ENCODE measurements around the gene GYS2.

GYS2 gene

GRCh38 chr12:21558100-21558679 lies 46.5 kb downstream of the GYS2 start:
- no peak for DNase-seq (ENCODE audit: low read depth in 4 of 4, low spot score in 1 of 4)

- no peak for DNase-seq (ENCODE audit: low read depth in 4 of 4, low spot score in 1 of 4)
These were observed 51.3 kb downstream of the GYS2 start for GRCh38 chr12:21553329-21553675.

- no peak for DNase-seq (ENCODE audit: low read depth in 4 of 4, low spot score in 1 of 4)
These were observed 51.9 kb downstream of the GYS2 start for GRCh38 chr12:21552635-21553328.

GRCh38 chr12:21551841-21552465 lies 52.7 kb downstream of the GYS2 start:
- no peak for DNase-seq (ENCODE audit: low read depth in 4 of 4, low spot score in 1 of 4)

- DNase-seq (ENCODE audit: low read depth in 4 of 4, low spot score in 1 of 4), result no peak
These were observed 57.2 kb downstream of the GYS2 start for GRCh38 chr12:21547437-21547836.

- DNase-seq (ENCODE audit: low read depth in 4 of 4, low spot score in 1 of 4), result no peak
These were observed 57.9 kb downstream of the GYS2 start for GRCh38 chr12:21546716-21547115.

- no peak for DNase-seq (ENCODE audit: low read depth in 4 of 4, low spot score in 1 of 4)
These were observed 59.1 kb downstream of the GYS2 start for GRCh38 chr12:21545557-21545956.

GRCh38 chr12:21543151-21543550 lies 61.5 kb downstream of the GYS2 start:
- DNase-seq (ENCODE audit: low read depth in 4 of 4, low spot score in 1 of 4), result no peak

GRCh38 chr12:21542403-21542802 lies 62.2 kb downstream of the GYS2 start:
- no peak for DNase-seq (ENCODE audit: low read depth in 4 of 4, low spot score in 1 of 4)

GRCh38 chr12:21541773-21542172 lies 62.9 kb downstream of the GYS2 start:
- no peak for DNase-seq (ENCODE audit: low read depth in 4 of 4, low spot score in 1 of 4)

- no peak for DNase-seq (ENCODE audit: low read depth in 4 of 4, low spot score in 1 of 4)
These were observed 64.8 kb downstream of the GYS2 start for GRCh38 chr12:21539797-21540196.

GRCh38 chr12:21538061-21538653 lies 66.5 kb downstream of the GYS2 start:
- DNase-seq (ENCODE audit: low read depth in 4 of 4, low spot score in 1 of 4), result no peak

- no peak for DNase-seq (ENCODE audit: low read depth in 4 of 4, low spot score in 1 of 4)
These were observed 75.2 kb downstream of the GYS2 start for GRCh38 chr12:21529456-21529855.

- DNase-seq (ENCODE audit: low read depth in 4 of 4, low spot score in 1 of 4), result no peak
These were observed 75.7 kb downstream of the GYS2 start for GRCh38 chr12:21528953-21529352.

GRCh38 chr12:21527451-21528180 lies 77.0 kb downstream of the GYS2 start:
- peak; percentile 24 to 54 (median 41) for DNase-seq (ENCODE audit: low read depth in 4 of 4, low spot score in 1 of 4)

- DNase-seq (ENCODE audit: low read depth in 4 of 4, low spot score in 1 of 4), result no peak
These were observed 77.8 kb downstream of the GYS2 start for GRCh38 chr12:21526721-21527345.

GRCh38 chr12:21526053-21526452 lies 78.6 kb downstream of the GYS2 start, which contains the start of gene SPX:
Gene SPX, plus strand, starts transcription at chr12:21526296. Its CDS starts 177 bp downstream, at chr12:21526473.
- no peak for DNase-seq (ENCODE audit: low read depth in 4 of 4, low spot score in 1 of 4)

GRCh38 chr12:21523148-21523547 lies 81.5 kb downstream of the GYS2 start:
- DNase-seq (ENCODE audit: low read depth in 4 of 4, low spot score in 1 of 4), result no peak

- no peak for DNase-seq (ENCODE audit: low read depth in 4 of 4, low spot score in 1 of 4)
These were observed 83.1 kb downstream of the GYS2 start for GRCh38 chr12:21521541-21521940.

- DNase-seq (ENCODE audit: low read depth in 4 of 4, low spot score in 1 of 4), result no peak
These were observed 86.2 kb downstream of the GYS2 start for GRCh38 chr12:21518451-21518850.

- DNase-seq (ENCODE audit: low read depth in 4 of 4, low spot score in 1 of 4), result no peak
These were observed 88.4 kb downstream of the GYS2 start for GRCh38 chr12:21516281-21516680.

Data from stimulated activated CD4-positive, alpha-beta T cell treated with anti-CD3 and anti-CD28 coated beads, Interleukin-1b, Interleukin-23, amount 100 ng/mL, for 24 hours (primary cell).